ENCODE results near the gene MAST2. TPM values are rescaled to one million over a fixed set of nuclear protein-coding genes. Genes with fewer than 3 reads are reported as not detected.

MAST2 gene
- total RNA-seq, 1 experiment from 2014 or later, result 41.9 TPM

GRCh38 chr1:46067652-46068051 lies 264.2 kb downstream of the MAST2 start (continued):
- no peak for TF ChIP-seq YY1 (IDR thresholded peaks at IDR 0.05; ENCODE audit: extremely low read depth, insufficient replicate concordance, low read depth, low read length)

GRCh38 chr1:46068525-46068924 lies 265.1 kb downstream of the MAST2 start:
- no peak overlapping the region for H3K27ac ChIP-seq (ENCODE audit: low read depth, low read length)
- H3K36me3 ChIP-seq (ENCODE audit: control insufficient read depth in 1 of 2, insufficient read depth in 2 of 2, low read length in 2 of 2), result no peaks in the 10 kb centered on the region
- intact Hi-C loops (cut with micrococcal nuclease), result no loop called here
- no peak overlapping the region for H3K9ac ChIP-seq (ENCODE audit: low read length)
- no peak for ATAC-seq
- no peaks in the 10 kb centered on the region for H4K20me1 ChIP-seq (ENCODE audit: insufficient read depth)
- H3K79me2 ChIP-seq (ENCODE audit: insufficient read depth, low read length), result no peaks in the 10 kb centered on the region
- H3K27me3 ChIP-seq (ENCODE audit: insufficient read depth, low read length), result no peaks in the 10 kb centered on the region
- H3K9me2 ChIP-seq (ENCODE audit: insufficient read depth), result no peaks in the 10 kb centered on the region
- ChIA-PET CTCF (no interaction called here), RAD21 (ENCODE audit: low non-redundant PET in 1 of 2, low total read pairs in 2 of 2, uncharacterized antibody in 2 of 2, unreplicated experiment in 2 of 2) (no interaction called here), POLR2A (no interaction called here)
- TF ChIP-seq ZBTB33 (IDR thresholded peaks at IDR 0.05; ENCODE audit: extremely low read depth, insufficient replicate concordance, low read length), result no peak
- TF ChIP-seq ELF1 (IDR thresholded peaks at IDR 0.05; ENCODE audit: borderline replicate concordance, low read depth), result no peak
- no peak for TF ChIP-seq EZH2 (IDR thresholded peaks at IDR 0.05)
- TF ChIP-seq ZFX (IDR thresholded peaks at IDR 0.05), result no peak
- no peak for TF ChIP-seq CEBPB (IDR thresholded peaks at IDR 0.05; ENCODE audit: low read depth)
- TF ChIP-seq ZNF274 (IDR thresholded peaks at IDR 0.05; ENCODE audit: low read depth, low read length), result no peak
- no peak overlapping the region for H3K4me2 ChIP-seq (ENCODE audit: low read length)
- no peak overlapping the region for H2AFZ ChIP-seq (ENCODE audit: low read depth, low read length, poor library complexity, severe bottlenecking)
- DNase-seq (ENCODE audit: low read depth, low spot score), result no peak
- no peak overlapping the region for H3K4me3 ChIP-seq (replicated peaks in 1 of 2; ENCODE audit: low read depth in 1 of 2, low read length in 2 of 2)
- no TSS peak for BruUV-seq (replicated peaks)
- no peaks in the 10 kb centered on the region for H3K9me3 ChIP-seq (ENCODE audit: control insufficient read depth in 1 of 2, insufficient read depth in 1 of 2, low read depth in 1 of 2, low read length in 2 of 2)
- peaks cover 0 to 12% of the 10 kb centered on the region in 2 experiments; a peak in 2 of 4 replicates for H3K4me1 ChIP-seq (ENCODE audit: control insufficient read depth in 1 of 2, insufficient read depth in 2 of 2, low read length in 2 of 2)
